MM.1S (cell line): ENCODE data around the gene NUMBL.

Experiments used
- DNase-seq: peaks from one replicate; pipeline ENCODE4 v3.0.0-alpha.2; 2015
- H2AFZ ChIP-seq: fragments of 300-600 bp; sonication (generic); 2 replicates; pipeline ENCODE4 v1.6.0; 2016; ENCODE audit warnings: antibody characterized with exemption, low read length
- H3F3A ChIP-seq: fragments of 300-600 bp; sonication (generic); 2 replicates; pipeline ENCODE4 v1.6.1; 2016; ENCODE audit warnings: mild to moderate bottlenecking, antibody characterized with exemption, low read length, moderate library complexity, mixed read lengths; ENCODE audit not compliant: insufficient read depth
- H3K27ac ChIP-seq: fragments of 300-600 bp; sonication (generic); 2 replicates; pipeline ENCODE4 v1.5.1; 2016; ENCODE audit warnings: mild to moderate bottlenecking, low read length
- H3K27me3 ChIP-seq: fragments of 300-600 bp; sonication (generic); replicated peaks from 2 replicates; pipeline ENCODE4 v1.6.0; 2016; ENCODE audit warnings: low read length; ENCODE audit not compliant: insufficient read depth
- H3K36me3 ChIP-seq: fragments of 300-600 bp; sonication (generic); replicated peaks from 2 replicates; pipeline ENCODE4 v1.6.1; 2016; ENCODE audit warnings: mild to moderate bottlenecking, low read length, mixed read lengths; ENCODE audit not compliant: insufficient read depth
- H3K4me1 ChIP-seq: fragments of 300-600 bp; sonication (generic); 2 replicates; pipeline ENCODE4 v1.6.1; 2016; ENCODE audit warnings: low read length, mixed read lengths
- H3K4me2 ChIP-seq: fragments of 300-600 bp; sonication (generic); 2 replicates; pipeline ENCODE4 v1.6.0; 2016; ENCODE audit warnings: low read depth, low read length
- H3K4me3 ChIP-seq: fragments of 300-600 bp; sonication (generic); 2 replicates; pipeline ENCODE4 v1.5.1; 2016; ENCODE audit warnings: low read length, mixed read lengths
- H3K79me2 ChIP-seq: fragments of 300-600 bp; sonication (generic); 2 replicates; pipeline ENCODE4 v1.6.1; 2016; ENCODE audit warnings: mixed run types, low read length, mixed read lengths
- H3K9ac ChIP-seq: fragments of 300-600 bp; sonication (generic); 2 replicates; pipeline ENCODE4 v1.6.1; 2016; ENCODE audit warnings: low read length, mixed read lengths
- H3K9me2 ChIP-seq: fragments of 300-600 bp; sonication (generic); replicated peaks from 2 replicates; pipeline ENCODE4 v1.6.1; 2016; ENCODE audit warnings: mild to moderate bottlenecking, low read length, mixed read lengths; ENCODE audit not compliant: insufficient read depth
- H3K9me3 ChIP-seq: fragments of 300-600 bp; sonication (generic); replicated peaks from 2 replicates; pipeline ENCODE4 v1.6.1; 2016; ENCODE audit warnings: mild to moderate bottlenecking, low read length, mixed read lengths; ENCODE audit not compliant: insufficient read depth
- H4K20me1 ChIP-seq: fragments of 300-600 bp; sonication (generic); 2 replicates; pipeline ENCODE4 v1.6.1; 2016; ENCODE audit warnings: mild to moderate bottlenecking, low read length, moderate library complexity, mixed read lengths; ENCODE audit not compliant: insufficient read depth
- CTCF ChIP-seq: fragments of 300-600 bp; sonication (generic); IDR thresholded peaks from 2 replicates; pipeline ENCODE4 v1.5.1; 2016; ENCODE audit warnings: antibody characterized with exemption, low read length, mixed read lengths
- EZH2 ChIP-seq: fragments of 300-600 bp; sonication (generic); optimal IDR thresholded peaks from 2 replicates; pipeline ENCODE3; 2017; ENCODE audit warnings: low read depth, mild to moderate bottlenecking, antibody characterized with exemption, low read length, mixed read lengths
- EZH2phosphoT487 ChIP-seq: fragments of 300-600 bp; sonication (generic); IDR thresholded peaks from 2 replicates; pipeline ENCODE4 v1.6.1; 2018; ENCODE audit warnings: antibody characterized with exemption, low read length

The NUMBL gene

GRCh38 chr19:40662925-40663694 is 27.3 kb downstream of the NUMBL start:
- no peaks in the 10 kb centered on the region for H3K9me3 ChIP-seq
- H3K27me3 ChIP-seq: peaks cover 11% of the 10 kb centered on the region
- H2AFZ ChIP-seq: peak overlapping the region; percentile 88
- H3K27ac ChIP-seq: no peak overlapping the region
- peak overlapping the region; percentile 52; the same call in 1 of the 2 replicates for H3K9ac ChIP-seq
- H3K4me1 ChIP-seq: no peaks in the 10 kb centered on the region
- H3K79me2 ChIP-seq: no peaks in the 10 kb centered on the region
- H3K4me3 ChIP-seq: peak overlapping the region; percentile 71
- no peaks in the 10 kb centered on the region for H3F3A ChIP-seq
- peak; percentile 85 for DNase-seq
- no peaks in the 10 kb centered on the region for H3K9me2 ChIP-seq
- no peaks in the 10 kb centered on the region for H3K36me3 ChIP-seq
- TF ChIP-seq CTCF (peak; percentile 85), EZH2 (no peak), EZH2phosphoT487 (no peak)
- peak overlapping the region; percentile 93 for H3K4me2 ChIP-seq
- no peaks in the 10 kb centered on the region for H4K20me1 ChIP-seq

GRCh38 chr19:40661616-40662015 is 28.8 kb downstream of the NUMBL start:
- Histone ChIP-seq H3K9ac (no peak overlapping the region), H3K27ac (no peak overlapping the region), H3K27me3 (peaks cover 11% of the 10 kb centered on the region), H4K20me1 (no peaks in the 10 kb centered on the region), H3K9me3 (no peaks in the 10 kb centered on the region), H3F3A (no peaks in the 10 kb centered on the region), H3K4me3 (no peak overlapping the region), H3K4me2 (no peak overlapping the region), H3K9me2 (no peaks in the 10 kb centered on the region), H2AFZ (no peak overlapping the region), H3K36me3 (no peaks in the 10 kb centered on the region), H3K4me1 (no peaks in the 10 kb centered on the region), H3K79me2 (no peaks in the 10 kb centered on the region)
- no peak for DNase-seq
- no peak for TF ChIP-seq EZH2phosphoT487
- TF ChIP-seq CTCF: no peak
- TF ChIP-seq EZH2: no peak

DNA sequence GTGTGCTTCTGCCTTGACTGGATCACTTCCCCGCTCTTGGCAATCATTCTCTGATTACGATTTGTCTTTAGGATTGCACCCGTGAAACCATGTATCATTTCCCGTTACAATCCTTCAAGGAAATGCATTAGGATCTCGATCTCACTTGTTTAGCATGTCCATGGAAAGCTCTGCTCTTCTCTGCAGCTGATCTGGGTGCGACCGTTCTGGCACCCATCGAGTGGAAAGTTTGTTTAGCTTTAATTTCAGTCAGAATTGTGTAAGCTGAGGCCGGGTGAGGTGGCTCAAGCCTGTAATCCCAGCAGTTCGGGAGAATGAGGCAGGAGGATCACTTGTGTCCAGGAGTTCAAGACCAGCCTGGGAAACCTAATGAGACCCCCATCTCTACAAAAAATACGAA is 30.9 kb downstream of the NUMBL start:
- DNase-seq: no peak
- H3K4me3 ChIP-seq: no peak overlapping the region
- no peak for TF ChIP-seq EZH2phosphoT487
- TF ChIP-seq EZH2: no peak
- TF ChIP-seq CTCF: no peak
- no peaks in the 10 kb centered on the region for H3F3A ChIP-seq
- no peaks in the 10 kb centered on the region for H3K79me2 ChIP-seq
- peaks cover 11% of the 10 kb centered on the region for H3K27me3 ChIP-seq
- no peaks in the 10 kb centered on the region for H3K9me3 ChIP-seq
- H3K36me3 ChIP-seq: no peaks in the 10 kb centered on the region
- no peak overlapping the region for H3K4me2 ChIP-seq
- H3K27ac ChIP-seq: no peak overlapping the region
- H4K20me1 ChIP-seq: no peaks in the 10 kb centered on the region
- no peaks in the 10 kb centered on the region for H3K4me1 ChIP-seq
- no peaks in the 10 kb centered on the region for H3K9me2 ChIP-seq
- no peak overlapping the region for H2AFZ ChIP-seq
- no peak overlapping the region for H3K9ac ChIP-seq
